Keratinocyte (primary cell): ENCODE results near the gene ISM1.

Experiments
- EZH2 ChIP-seq: IDR thresholded peaks from one replicate; pipeline ENCODE4 v1.6.1; 2012; ENCODE audit warnings: inconsistent platforms, mild to moderate bottlenecking, low read length, moderate library complexity
- TF ChIP-seq, protein P1 (sequence below), 3 experiments: IDR thresholded peaks in 1 of 3; conservative IDR thresholded peaks in 1 of 3; optimal IDR thresholded peaks in 1 of 3; 2 replicates in 2 of 3; 3 replicates in 1 of 3; pipeline versions ENCODE3 to v1.5.1; 2011; ENCODE audit warnings: low read length in 3 of 3, mild to moderate bottlenecking in 3 of 3, moderate library complexity in 2 of 3, control low read depth in 1 of 3, inconsistent platforms in 1 of 3; ENCODE audit not compliant: insufficient read depth in 2 of 3; ENCODE audit errors: extremely low read depth in 1 of 3

DNA sequence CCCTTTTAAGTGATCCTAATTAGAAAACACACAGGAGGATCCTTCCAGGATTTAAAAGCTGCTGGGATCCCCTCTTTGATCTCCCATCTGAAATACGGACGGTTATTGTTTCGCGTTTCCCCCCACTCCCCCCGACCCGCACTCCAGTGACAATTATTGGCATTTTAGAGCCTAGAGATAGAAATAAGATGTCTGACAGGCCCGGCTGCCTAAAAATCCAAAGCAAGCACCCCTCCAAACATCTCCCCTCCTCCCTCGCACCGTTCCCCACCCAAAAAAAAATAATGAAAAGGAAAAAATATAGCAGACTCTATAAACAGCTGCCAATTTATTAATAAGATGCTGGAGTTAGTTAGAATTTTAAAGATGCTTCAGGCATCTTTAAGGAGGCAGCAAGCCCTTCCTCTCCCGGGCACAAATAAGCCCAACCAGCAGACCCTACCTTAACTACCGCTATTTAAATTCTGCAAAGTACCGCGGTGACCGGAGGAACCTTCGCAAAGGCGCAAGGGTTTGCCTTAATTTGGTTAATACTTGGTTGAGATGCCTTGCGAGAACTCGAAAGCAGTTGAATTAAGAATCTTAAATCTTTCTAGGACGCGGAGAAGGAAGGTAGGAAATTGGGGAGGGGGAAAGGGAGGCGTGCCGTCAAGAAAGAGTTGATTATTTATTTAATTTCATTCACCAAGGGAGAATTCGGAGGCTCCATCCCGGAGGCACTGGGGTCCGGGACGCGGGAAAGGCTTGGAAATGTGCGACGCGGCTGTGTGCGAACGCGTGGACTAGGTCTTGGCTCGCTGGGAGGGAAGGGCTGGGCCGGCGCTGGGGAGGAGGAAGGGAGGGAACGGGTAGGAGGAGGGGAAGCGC is 1.5 kb upstream of the ISM1 start:
- TF ChIP-seq, protein P1, sequence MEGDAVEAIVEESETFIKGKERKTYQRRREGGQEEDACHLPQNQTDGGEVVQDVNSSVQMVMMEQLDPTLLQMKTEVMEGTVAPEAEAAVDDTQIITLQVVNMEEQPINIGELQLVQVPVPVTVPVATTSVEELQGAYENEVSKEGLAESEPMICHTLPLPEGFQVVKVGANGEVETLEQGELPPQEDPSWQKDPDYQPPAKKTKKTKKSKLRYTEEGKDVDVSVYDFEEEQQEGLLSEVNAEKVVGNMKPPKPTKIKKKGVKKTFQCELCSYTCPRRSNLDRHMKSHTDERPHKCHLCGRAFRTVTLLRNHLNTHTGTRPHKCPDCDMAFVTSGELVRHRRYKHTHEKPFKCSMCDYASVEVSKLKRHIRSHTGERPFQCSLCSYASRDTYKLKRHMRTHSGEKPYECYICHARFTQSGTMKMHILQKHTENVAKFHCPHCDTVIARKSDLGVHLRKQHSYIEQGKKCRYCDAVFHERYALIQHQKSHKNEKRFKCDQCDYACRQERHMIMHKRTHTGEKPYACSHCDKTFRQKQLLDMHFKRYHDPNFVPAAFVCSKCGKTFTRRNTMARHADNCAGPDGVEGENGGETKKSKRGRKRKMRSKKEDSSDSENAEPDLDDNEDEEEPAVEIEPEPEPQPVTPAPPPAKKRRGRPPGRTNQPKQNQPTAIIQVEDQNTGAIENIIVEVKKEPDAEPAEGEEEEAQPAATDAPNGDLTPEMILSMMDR (optimal IDR thresholded peaks at IDR 0.05 in 1 of 3, IDR thresholded peaks at IDR 0.05 in 1 of 3, conservative IDR thresholded peaks at IDR 0.05 in 1 of 3; ENCODE audit: extremely low read depth in 1 of 3, insufficient read depth in 2 of 3, low read length in 3 of 3), result no peak
- TF ChIP-seq EZH2, result no peak
